HepG2 (cell line): ENCODE data around the gene CFAP221. TPM values are rescaled to one million over a fixed set of nuclear protein-coding genes. Genes with fewer than 3 reads are reported as not detected.

Experiments used
- CBX5 ChIP-seq: sonication (generic); formaldehyde crosslinking; IDR thresholded peaks from 2 replicates; pipeline ENCODE4 v1.4.0; 2020; ENCODE audit warnings: missing genetic modification reagents, borderline replicate concordance
- FOXA1 ChIP-seq, 2 experiments: fragments of 450-650 bp in 1 of 2; sonication (generic) in 1 of 2; formaldehyde crosslinking in 1 of 2; IDR thresholded peaks; 2 replicates each; pipeline versions ENCODE4 v1.4.0 to v1.6.1; 2016 to 2020; ENCODE audit warnings: missing genetic modification reagents in 1 of 2
- FOXC1 ChIP-seq: sonication (generic); formaldehyde crosslinking; IDR thresholded peaks from 2 replicates; pipeline ENCODE4 v1.8.0; 2022; ENCODE audit warnings: mild to moderate bottlenecking, missing genetic modification reagents, borderline replicate concordance
- KDM2A ChIP-seq: sonication (generic); formaldehyde crosslinking; IDR thresholded peaks from 2 replicates; pipeline ENCODE4 v1.4.0; 2020; ENCODE audit warnings: low read depth, missing genetic modification reagents, borderline replicate concordance
- SMAD3 ChIP-seq: sonication (generic); formaldehyde crosslinking; IDR thresholded peaks from 2 replicates; pipeline ENCODE4 v1.4.0; 2020; ENCODE audit warnings: missing genetic modification reagents
- SMC3 ChIP-seq: IDR thresholded peaks from 2 replicates; pipeline ENCODE4 v1.6.1; 2011; ENCODE audit warnings: low read length, improper control_type of control experiment
- TEAD3 ChIP-seq: optimal IDR thresholded peaks from 2 replicates; pipeline ENCODE3; 2016; ENCODE audit warnings: borderline replicate concordance
- ZMYM2 ChIP-seq: sonication (generic); formaldehyde crosslinking; IDR thresholded peaks from 2 replicates; pipeline ENCODE4 v1.8.0; 2022; ENCODE audit warnings: mild to moderate bottlenecking, missing genetic modification reagents
- polyA plus RNA-seq, 8 experiments: library from polyadenylated mRNA; depleted of rRNA in 3 of 8; stranded (reverse) in 7 of 8; unstranded in 1 of 8; fragments of >200 nt; fragmentation: Illumina TruSeq in 4 of 8; extraction: Trizol in 4 of 8; gene quantifications; 2 replicates each; pipeline versions ENCODE4 v1.2.1 to v1.2.3, GENCODE V29; 2011 to 2016; ENCODE audit warnings: low read depth in 4 of 8, missing spikeins in 1 of 8, mixed read lengths in 1 of 8; ENCODE audit not compliant: insufficient read depth in 1 of 8
- total RNA-seq, 5 experiments: library from RNA; depleted of rRNA; stranded (reverse); fragments of >200 nt; fragmentation: Illumina TruSeq; extraction: Trizol; gene quantifications; 2 replicates each; pipeline ENCODE4 v1.2.3, GENCODE V29; 2016; ENCODE audit warnings: low read depth in 1 of 5
- TF ChIP-seq, protein P1 (sequence below): sonication (generic); formaldehyde crosslinking; IDR thresholded peaks from 2 replicates; pipeline ENCODE4 v1.5.0; 2020; ENCODE audit warnings: mild to moderate bottlenecking, missing genetic modification reagents, moderate library complexity
- TF ChIP-seq, protein P2 (sequence below): sonication (generic); formaldehyde crosslinking; IDR thresholded peaks from 2 replicates; pipeline ENCODE4 v1.4.0; 2020; ENCODE audit warnings: missing genetic modification reagents, borderline replicate concordance
- TF ChIP-seq, protein P3 (sequence below): sonication (generic); IDR thresholded peaks from 2 replicates; pipeline ENCODE4 v1.6.1; 2016; ENCODE audit warnings: low read depth, borderline replicate concordance

Gene CFAP221
- total and polyA plus RNA-seq, 2 of the 13 experiments (the other 11 are each of a cell fraction or from before 2014, with no cell fraction given) = not detected

DNA sequence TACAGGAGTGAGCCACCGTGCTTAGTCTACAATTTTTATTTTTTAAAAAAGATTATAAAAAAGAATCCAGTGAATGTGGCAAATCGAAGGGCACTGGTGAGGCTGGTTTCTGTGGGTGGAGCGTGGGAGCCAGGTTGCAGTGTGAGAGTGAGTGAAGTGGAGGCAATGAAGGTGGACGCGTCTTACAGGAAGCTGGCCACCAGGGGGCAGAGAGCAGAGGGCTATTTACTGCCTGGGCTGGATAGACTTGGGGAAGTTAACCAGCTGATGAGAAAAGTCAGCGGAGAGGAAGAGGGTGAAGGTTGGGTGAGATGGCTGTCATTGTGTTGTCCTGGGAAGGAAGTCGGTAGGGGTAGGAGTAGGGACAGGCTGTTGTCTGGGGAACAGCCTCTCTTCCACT lies 26.8 kb upstream of the CFAP221 start (continued):
- TF ChIP-seq, protein P1, sequence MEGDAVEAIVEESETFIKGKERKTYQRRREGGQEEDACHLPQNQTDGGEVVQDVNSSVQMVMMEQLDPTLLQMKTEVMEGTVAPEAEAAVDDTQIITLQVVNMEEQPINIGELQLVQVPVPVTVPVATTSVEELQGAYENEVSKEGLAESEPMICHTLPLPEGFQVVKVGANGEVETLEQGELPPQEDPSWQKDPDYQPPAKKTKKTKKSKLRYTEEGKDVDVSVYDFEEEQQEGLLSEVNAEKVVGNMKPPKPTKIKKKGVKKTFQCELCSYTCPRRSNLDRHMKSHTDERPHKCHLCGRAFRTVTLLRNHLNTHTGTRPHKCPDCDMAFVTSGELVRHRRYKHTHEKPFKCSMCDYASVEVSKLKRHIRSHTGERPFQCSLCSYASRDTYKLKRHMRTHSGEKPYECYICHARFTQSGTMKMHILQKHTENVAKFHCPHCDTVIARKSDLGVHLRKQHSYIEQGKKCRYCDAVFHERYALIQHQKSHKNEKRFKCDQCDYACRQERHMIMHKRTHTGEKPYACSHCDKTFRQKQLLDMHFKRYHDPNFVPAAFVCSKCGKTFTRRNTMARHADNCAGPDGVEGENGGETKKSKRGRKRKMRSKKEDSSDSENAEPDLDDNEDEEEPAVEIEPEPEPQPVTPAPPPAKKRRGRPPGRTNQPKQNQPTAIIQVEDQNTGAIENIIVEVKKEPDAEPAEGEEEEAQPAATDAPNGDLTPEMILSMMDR (CRISPR knock-in tag) = peak; percentile 86
- TF ChIP-seq SMAD3 (CRISPR knock-in tag) (peak; percentile 27; the same call in 1 of the 2 replicates), SMC3 (peak; percentile 84), FOXA1 (IDR thresholded peaks at IDR 0.05) (no peak), FOXA1 (CRISPR knock-in tag; IDR thresholded peaks at IDR 0.05) (peak; percentile 54; the same call in 1 of the 2 replicates), ZMYM2 (no peak), TEAD3 (CRISPR knock-in tag) (peak; percentile 53), FOXC1 (CRISPR knock-in tag) (peak; percentile 35; the same call in 1 of the 2 replicates), KDM2A (CRISPR knock-in tag) (peak; percentile 54; the same call in 1 of the 2 replicates), CBX5 (CRISPR knock-in tag) (peak; percentile 31; the same call in 1 of the 2 replicates)
- TF ChIP-seq, protein P2, sequence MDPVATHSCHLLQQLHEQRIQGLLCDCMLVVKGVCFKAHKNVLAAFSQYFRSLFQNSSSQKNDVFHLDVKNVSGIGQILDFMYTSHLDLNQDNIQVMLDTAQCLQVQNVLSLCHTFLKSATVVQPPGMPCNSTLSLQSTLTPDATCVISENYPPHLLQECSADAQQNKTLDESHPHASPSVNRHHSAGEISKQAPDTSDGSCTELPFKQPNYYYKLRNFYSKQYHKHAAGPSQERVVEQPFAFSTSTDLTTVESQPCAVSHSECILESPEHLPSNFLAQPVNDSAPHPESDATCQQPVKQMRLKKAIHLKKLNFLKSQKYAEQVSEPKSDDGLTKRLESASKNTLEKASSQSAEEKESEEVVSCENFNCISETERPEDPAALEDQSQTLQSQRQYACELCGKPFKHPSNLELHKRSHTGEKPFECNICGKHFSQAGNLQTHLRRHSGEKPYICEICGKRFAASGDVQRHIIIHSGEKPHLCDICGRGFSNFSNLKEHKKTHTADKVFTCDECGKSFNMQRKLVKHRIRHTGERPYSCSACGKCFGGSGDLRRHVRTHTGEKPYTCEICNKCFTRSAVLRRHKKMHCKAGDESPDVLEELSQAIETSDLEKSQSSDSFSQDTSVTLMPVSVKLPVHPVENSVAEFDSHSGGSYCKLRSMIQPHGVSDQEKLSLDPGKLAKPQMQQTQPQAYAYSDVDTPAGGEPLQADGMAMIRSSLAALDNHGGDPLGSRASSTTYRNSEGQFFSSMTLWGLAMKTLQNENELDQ (CRISPR knock-in tag) = peak; percentile 46; the same call in 1 of the 2 replicates
- TF ChIP-seq, protein P3, sequence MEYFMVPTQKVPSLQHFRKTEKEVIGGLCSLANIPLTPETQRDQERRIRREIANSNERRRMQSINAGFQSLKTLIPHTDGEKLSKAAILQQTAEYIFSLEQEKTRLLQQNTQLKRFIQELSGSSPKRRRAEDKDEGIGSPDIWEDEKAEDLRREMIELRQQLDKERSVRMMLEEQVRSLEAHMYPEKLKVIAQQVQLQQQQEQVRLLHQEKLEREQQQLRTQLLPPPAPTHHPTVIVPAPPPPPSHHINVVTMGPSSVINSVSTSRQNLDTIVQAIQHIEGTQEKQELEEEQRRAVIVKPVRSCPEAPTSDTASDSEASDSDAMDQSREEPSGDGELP = peak; percentile 56; the same call in 1 of the 2 replicates
